NCI-H748 (cell line): ENCODE data around the gene RHCG.

Source experiments
- DNase-seq: peaks from one replicate; lab custom pipeline; 2025; ENCODE audit not compliant: unreplicated experiment; lab: John Stamatoyannopoulos, UW

Gene RHCG

GRCh38 chr15:89504166-89504565, 7.8 kb upstream of the RHCG start:
- no peak for DNase-seq

GRCh38 chr15:89502867-89503595, 6.6 kb upstream of the RHCG start:
- DNase-seq, result no peak

GRCh38 chr15:89501646-89502045, 5.3 kb upstream of the RHCG start:
- no peak for DNase-seq

GRCh38 chr15:89500397-89501270, 4.3 kb upstream of the RHCG start:
- DNase-seq, result no peak

- no peak for DNase-seq
Observed at GRCh38 chr15:89499156-89499555, 2.8 kb upstream of the RHCG start.

- DNase-seq, result no peak
Observed at GRCh38 chr15:89498574-89498906, 2.2 kb upstream of the RHCG start.

- DNase-seq, result no peak
Observed at GRCh38 chr15:89497231-89497630, 848 bp upstream of the RHCG start.

DNA sequence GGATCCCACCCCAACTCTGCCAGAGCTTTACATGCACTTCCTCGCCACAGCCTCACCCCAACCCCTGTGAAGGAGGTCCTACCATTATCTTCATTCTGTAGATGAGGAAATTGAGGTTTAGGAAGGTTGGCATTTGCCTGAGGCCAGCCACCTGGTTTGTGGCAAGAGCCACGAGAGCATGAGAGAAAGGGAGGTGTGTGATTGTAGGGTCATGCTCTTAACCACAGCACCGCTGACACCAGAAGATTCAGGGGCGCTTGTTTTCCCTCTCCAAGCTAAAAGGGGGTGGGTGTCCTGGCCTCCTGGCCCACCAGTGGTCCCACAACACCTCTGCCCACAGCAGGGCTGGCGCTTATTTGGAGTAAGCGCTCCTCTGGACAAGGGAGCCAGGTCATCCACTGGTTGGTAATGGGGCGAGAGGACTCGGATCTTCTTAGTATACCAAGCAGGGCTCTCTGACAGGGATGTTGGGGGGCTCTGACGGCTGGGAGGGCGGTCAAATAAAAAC, 691 bp downstream of the RHCG start:
- DNase-seq, result no peak

- peak; percentile 15 for DNase-seq
Observed at GRCh38 chr15:89494941-89495637, 1.3 kb downstream of the RHCG start.

GRCh38 chr15:89494031-89494430, 2.4 kb downstream of the RHCG start:
- no peak for DNase-seq

DNA sequence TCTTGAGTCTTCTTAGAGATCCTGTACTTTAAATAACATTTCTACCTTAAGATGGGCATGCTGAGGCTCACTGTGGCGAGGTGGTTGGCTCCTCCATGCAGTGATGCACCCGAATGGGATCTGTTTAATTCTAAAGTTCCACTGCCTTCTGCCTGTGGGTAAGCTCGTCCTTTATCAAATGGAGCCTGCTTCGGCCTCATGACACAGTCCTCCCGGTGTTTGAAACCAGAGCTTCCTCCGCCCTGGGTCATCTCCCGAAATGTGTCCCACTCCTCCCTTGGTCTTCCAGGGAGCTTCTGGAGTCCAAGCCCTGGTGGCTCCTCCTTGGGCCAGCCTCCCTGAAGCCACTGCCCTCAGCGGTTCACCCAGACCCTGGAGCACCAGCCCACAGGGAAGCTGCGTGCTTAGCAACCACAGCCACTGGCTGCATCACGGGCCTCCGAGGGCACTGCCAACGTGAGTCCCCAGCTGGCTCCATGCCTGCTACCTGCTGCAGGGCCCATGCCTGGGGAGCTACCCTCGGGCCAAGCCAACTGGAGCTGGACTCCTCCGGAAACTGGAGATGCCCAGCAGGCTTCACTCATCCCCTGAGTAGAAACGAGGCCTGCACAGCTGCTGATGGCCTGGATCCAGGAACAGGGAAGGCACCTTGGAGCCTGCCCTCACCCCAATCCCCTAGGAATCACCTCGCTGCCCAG, 3.3 kb downstream of the RHCG start:
- DNase-seq, result no peak

GRCh38 chr15:89492111-89492641, 4.2 kb downstream of the RHCG start:
- peak; percentile 6 for DNase-seq

DNA sequence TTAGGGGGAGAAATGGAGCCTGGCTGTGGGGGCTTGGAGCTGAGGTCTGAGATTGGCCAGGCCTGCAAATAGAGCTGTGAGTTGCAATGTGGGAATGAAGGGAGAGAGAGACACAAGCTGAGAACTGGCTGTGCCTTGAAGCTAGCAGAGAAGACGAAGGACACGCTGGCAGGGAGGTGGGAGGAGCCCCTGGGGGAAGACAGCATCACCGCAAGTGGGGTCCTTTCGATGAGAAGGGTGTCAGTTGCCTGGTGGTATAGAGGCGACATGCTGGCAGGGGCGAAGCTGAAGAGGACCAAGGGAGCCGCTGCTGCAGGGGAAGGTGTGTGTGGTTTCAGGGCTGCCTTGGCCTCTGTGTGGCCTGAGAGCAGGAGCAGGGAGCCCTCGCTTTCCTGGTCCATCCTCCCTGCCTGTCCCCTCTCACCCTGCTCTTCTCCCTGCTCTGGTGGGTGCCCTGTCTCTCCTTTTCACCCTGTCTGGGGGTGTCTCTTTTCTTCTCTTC, 5.5 kb downstream of the RHCG start:
- no peak for DNase-seq

DNA sequence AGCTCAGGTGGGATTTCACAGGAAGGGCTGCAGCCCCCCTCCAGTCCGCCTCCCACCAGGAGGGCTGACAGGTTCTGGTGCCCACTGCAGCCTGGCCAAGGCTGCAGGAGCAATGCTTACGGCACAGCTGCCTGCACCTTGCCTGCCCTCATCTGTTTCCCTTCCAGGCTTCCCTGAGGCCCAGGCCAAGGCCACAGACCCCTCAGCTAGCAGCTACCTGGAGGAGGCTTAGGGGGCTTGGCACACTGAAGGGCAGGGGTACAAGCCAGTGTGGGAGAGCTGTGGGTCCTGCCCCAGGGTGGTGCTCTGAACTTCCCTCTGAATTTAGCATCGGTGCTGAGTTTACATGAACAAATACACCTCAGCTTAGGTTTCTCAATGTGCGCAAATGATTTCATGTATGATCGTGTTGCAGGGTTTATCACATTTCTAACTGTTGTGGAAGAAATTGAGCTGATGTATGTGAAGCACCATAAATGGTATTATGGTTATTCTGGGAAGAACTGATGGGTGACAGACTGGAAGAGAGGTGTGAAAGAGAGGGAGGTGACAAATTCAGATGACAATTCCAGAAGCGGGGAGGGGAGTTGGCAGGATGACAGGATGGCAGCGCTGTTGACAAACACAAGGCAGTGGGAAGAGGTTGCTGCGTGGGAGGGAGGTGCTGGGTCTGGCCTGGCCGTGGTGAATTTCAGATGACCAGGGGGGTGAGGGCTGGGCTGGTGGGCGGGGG, 6.1 kb downstream of the RHCG start:
- no peak for DNase-seq

DNA sequence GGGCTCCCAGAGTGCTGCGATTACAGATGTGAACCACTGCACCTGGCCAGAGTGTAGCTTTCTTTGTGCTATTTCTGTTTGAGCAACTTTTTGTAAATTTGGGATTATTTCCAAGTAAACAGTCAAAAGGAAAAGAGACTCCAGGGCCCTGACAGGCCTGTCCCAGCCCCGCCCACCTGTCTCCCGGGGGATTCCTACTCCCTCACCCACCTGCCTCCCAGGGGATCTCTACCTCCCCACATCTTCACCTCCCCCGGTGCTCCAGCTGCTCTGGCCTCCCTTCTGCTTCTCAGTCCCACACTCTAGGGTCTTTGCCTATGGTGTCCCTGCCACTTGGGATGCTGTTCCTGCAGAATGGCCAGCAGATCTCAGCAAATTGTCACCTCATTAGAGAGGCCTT, 7.0 kb downstream of the RHCG start:
- DNase-seq, result no peak

DNA sequence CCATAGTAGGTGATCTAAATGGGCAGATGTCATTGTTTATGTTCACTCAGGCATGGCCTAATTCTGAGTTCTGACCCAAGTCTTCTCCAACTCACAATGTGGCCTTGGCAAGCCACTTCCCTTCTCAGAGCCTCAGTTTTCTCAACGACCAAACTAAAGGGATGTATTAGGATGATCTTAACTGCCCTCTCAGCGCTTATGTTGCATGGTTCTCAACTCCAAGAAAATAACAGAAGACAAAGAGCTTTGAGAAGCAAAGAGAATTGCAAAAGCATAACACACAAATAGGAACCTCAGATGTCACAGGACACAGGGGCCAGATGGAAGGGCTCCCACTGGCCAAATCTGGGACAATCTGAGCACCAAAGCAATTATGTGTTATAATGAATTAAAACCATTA, 8.6 kb downstream of the RHCG start:
- no peak for DNase-seq

DNA sequence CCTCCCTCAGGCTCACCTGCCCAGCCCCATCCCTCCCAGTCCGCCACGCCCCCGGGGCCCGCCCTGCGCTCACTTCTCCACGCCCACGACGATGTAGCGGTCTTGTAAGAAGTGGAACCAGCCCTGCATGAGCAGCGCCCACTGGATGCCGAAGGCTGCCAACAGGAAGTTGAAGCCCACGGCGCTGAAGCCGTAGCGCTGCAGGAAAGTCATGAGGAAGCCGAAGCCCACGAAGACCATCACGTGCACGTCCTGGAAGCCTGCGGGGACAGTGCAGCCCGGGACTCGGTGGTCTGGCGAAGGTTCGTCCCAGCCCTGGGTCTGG, 9.7 kb downstream of the RHCG start:
- no peak for DNase-seq

DNA sequence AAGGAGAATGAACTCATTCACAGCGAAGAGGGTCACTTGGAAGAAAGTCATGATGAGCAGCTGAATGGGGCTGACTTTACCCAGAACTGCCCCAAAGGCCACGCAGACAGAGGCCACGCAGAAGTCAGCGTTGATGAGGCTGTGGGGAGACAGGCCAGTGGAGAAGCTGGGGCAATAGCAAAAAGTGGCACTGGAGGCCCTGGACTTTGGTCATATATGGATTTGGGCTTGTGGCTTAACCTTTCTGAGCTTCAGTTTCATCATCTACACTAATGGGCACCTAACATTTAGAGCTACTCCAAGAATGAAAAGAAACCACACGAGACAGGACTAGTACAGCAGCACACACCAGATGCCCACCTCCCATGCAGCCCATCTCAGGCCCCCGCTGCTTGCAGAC, 13.3 kb downstream of the RHCG start:
- no peak for DNase-seq

DNA sequence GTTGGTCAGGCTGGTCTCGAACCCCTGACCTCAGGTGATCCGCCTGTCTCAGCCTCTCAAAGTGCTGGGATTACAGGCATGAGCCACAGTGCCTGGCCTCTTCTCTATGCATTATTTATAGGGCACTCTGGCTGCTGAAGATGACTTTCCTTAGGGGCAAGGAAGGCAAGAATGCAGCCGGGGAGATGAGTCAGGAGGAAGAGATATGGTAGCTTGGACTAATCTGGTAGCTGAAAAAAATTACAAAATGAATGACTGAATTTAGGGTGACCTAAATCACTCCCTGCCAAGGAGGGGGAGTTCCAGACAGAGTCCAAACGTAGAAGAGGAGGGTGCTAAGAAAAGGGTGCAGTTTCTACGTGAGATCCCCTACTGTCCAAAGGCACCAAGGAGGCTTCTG, 14.2 kb downstream of the RHCG start:
- no peak for DNase-seq

GRCh38 chr15:89480505-89480904, 15.9 kb downstream of the RHCG start:
- no peak for DNase-seq
